HG02981 (cell line): ENCODE measurements around the gene MEIOB.

Source experiments
- ATAC-seq: cut with Tn5 transposase; IDR thresholded peaks from one replicate; pipeline ENCODE4 v1.9.1; 2021; ENCODE audit warnings: mild to moderate bottlenecking, moderate library complexity; ENCODE audit not compliant: unreplicated experiment

MEIOB gene

GRCh38 chr16:1832838-1833454 is 39.0 kb downstream of the MEIOB start:
- no peak for ATAC-seq

GRCh38 chr16:1831186-1832075 is 40.5 kb downstream of the MEIOB start:
- no peak for ATAC-seq

GRCh38 chr16:1830213-1830612 is 41.8 kb downstream of the MEIOB start:
- no peak for ATAC-seq

GRCh38 chr16:1828645-1829410 is 43.1 kb downstream of the MEIOB start:
- no peak for ATAC-seq

GRCh38 chr16:1826691-1827573 is 45.0 kb downstream of the MEIOB start, which contains the start of the genes FAHD1 and HAGH:
TSS of gene FAHD1 (plus strand) at chr16:1827206. CDS start at chr16:1827239, 33 bp downstream.
TSS of gene HAGH (minus strand) at chr16:1826825. CDS start at chr16:1826787, 38 bp downstream.
- ATAC-seq, result peak; percentile 83

GRCh38 chr16:1825864-1826690 is 45.9 kb downstream of the MEIOB start:
- ATAC-seq, result peak; percentile 30

GRCh38 chr16:1825381-1825863 is 46.5 kb downstream of the MEIOB start:
- ATAC-seq, result no peak

GRCh38 chr16:1823821-1824220 is 48.1 kb downstream of the MEIOB start:
- ATAC-seq, result no peak

- no peak for ATAC-seq
Measured at GRCh38 chr16:1822801-1823200, 49.2 kb downstream of the MEIOB start.

- no peak for ATAC-seq
Measured at GRCh38 chr16:1821861-1822611, 49.9 kb downstream of the MEIOB start.

GRCh38 chr16:1820946-1821290 is 51.0 kb downstream of the MEIOB start:
- ATAC-seq, result no peak

GRCh38 chr16:1820096-1820945 is 51.6 kb downstream of the MEIOB start:
- ATAC-seq, result no peak

GRCh38 chr16:1819611-1820010 is 52.4 kb downstream of the MEIOB start:
- ATAC-seq, result no peak

- no peak for ATAC-seq
Measured at GRCh38 chr16:1818873-1819525, 53.0 kb downstream of the MEIOB start.

- ATAC-seq, result no peak
Measured at GRCh38 chr16:1818204-1818872, 53.6 kb downstream of the MEIOB start.

- no peak for ATAC-seq
Measured at GRCh38 chr16:1817716-1818115, 54.2 kb downstream of the MEIOB start.

GRCh38 chr16:1817276-1817589 is 54.7 kb downstream of the MEIOB start:
- ATAC-seq, result no peak
